ENCODE data around the gene GRK5. TPM values are rescaled to one million over a fixed set of nuclear protein-coding genes. Genes with fewer than 3 reads are reported as not detected.
A peak's percentile ranks its signal among the peaks of the same experiment; 100 is the strongest.

Gene GRK5
- total RNA-seq, 1 donor from 2014 or later = 43.2 TPM

- H3K27ac Mint-ChIP-seq (ENCODE audit: unreplicated experiment) = no peak overlapping the region
- no peak overlapping the region for H3K4me3 Mint-ChIP-seq (ENCODE audit: unreplicated experiment)
- no peaks in the 10 kb centered on the region for H3K36me3 Mint-ChIP-seq (ENCODE audit: unreplicated experiment)
- no peaks in the 10 kb centered on the region for H3K9me3 Mint-ChIP-seq (ENCODE audit: unreplicated experiment)
- peak; percentile 39 for TF ChIP-seq CTCF (IDR thresholded peaks at IDR 0.05)
- no peak for DNase-seq (ENCODE audit: extremely low spot score, unreplicated experiment)
- no peaks in the 10 kb centered on the region for H3K4me1 Mint-ChIP-seq (ENCODE audit: unreplicated experiment)
- no peaks in the 10 kb centered on the region for H3K27me3 Mint-ChIP-seq (ENCODE audit: unreplicated experiment)
Observed at GRCh38 chr10:119198438-119198837, 8.9 kb upstream of the GRK5 start.

GRCh38 chr10:119199231-119199992 lies 8.0 kb upstream of the GRK5 start:
- no peaks in the 10 kb centered on the region for H3K27me3 Mint-ChIP-seq (ENCODE audit: unreplicated experiment)
- no peaks in the 10 kb centered on the region for H3K36me3 Mint-ChIP-seq (ENCODE audit: unreplicated experiment)
- H3K4me3 Mint-ChIP-seq (ENCODE audit: unreplicated experiment) = no peak overlapping the region
- peak; percentile 85 for DNase-seq (ENCODE audit: extremely low spot score, unreplicated experiment)
- no peaks in the 10 kb centered on the region for H3K9me3 Mint-ChIP-seq (ENCODE audit: unreplicated experiment)
- TF ChIP-seq CTCF (IDR thresholded peaks at IDR 0.05) = peak; percentile 91
- H3K27ac Mint-ChIP-seq (ENCODE audit: unreplicated experiment) = no peak overlapping the region
- H3K4me1 Mint-ChIP-seq (ENCODE audit: unreplicated experiment) = no peaks in the 10 kb centered on the region

GRCh38 chr10:119201233-119201632 lies 6.1 kb upstream of the GRK5 start:
- Mint-ChIP-seq H3K4me1 (ENCODE audit: unreplicated experiment) (peaks cover 3% of the 10 kb centered on the region), H3K27ac (ENCODE audit: unreplicated experiment) (no peak overlapping the region), H3K9me3 (ENCODE audit: unreplicated experiment) (no peaks in the 10 kb centered on the region), H3K36me3 (ENCODE audit: unreplicated experiment) (no peaks in the 10 kb centered on the region), H3K4me3 (ENCODE audit: unreplicated experiment) (no peak overlapping the region), H3K27me3 (ENCODE audit: unreplicated experiment) (no peaks in the 10 kb centered on the region)
- no peak for DNase-seq (ENCODE audit: extremely low spot score, unreplicated experiment)
- no peak for TF ChIP-seq CTCF (IDR thresholded peaks at IDR 0.05)

- H3K4me3 Mint-ChIP-seq (ENCODE audit: unreplicated experiment) = no peak overlapping the region
- H3K9me3 Mint-ChIP-seq (ENCODE audit: unreplicated experiment) = no peaks in the 10 kb centered on the region
- no peak for TF ChIP-seq CTCF (IDR thresholded peaks at IDR 0.05)
- no peak overlapping the region for H3K27ac Mint-ChIP-seq (ENCODE audit: unreplicated experiment)
- H3K27me3 Mint-ChIP-seq (ENCODE audit: unreplicated experiment) = no peaks in the 10 kb centered on the region
- no peak for DNase-seq (ENCODE audit: extremely low spot score, unreplicated experiment)
- H3K4me1 Mint-ChIP-seq (ENCODE audit: unreplicated experiment) = peaks cover 7% of the 10 kb centered on the region
- no peaks in the 10 kb centered on the region for H3K36me3 Mint-ChIP-seq (ENCODE audit: unreplicated experiment)
Observed at GRCh38 chr10:119203006-119203405, 4.4 kb upstream of the GRK5 start.

GRCh38 chr10:119205894-119206602 lies 1.3 kb upstream of the GRK5 start:
- Mint-ChIP-seq H3K36me3 (ENCODE audit: unreplicated experiment) (no peaks in the 10 kb centered on the region), H3K4me3 (ENCODE audit: unreplicated experiment) (peak overlapping the region; percentile 80), H3K4me1 (ENCODE audit: unreplicated experiment) (peaks cover 27% of the 10 kb centered on the region), H3K27me3 (ENCODE audit: unreplicated experiment) (no peaks in the 10 kb centered on the region), H3K27ac (ENCODE audit: unreplicated experiment) (peak overlapping the region; percentile 89), H3K9me3 (ENCODE audit: unreplicated experiment) (no peaks in the 10 kb centered on the region)
- TF ChIP-seq CTCF (IDR thresholded peaks at IDR 0.05) = no peak
- no peak for DNase-seq (ENCODE audit: extremely low spot score, unreplicated experiment)
